ENCODE results near the gene TYK2. TPM values are rescaled to one million over a fixed set of nuclear protein-coding genes. Genes with fewer than 3 reads are reported as not detected.

TYK2 gene
- total and polyA plus RNA-seq, 9 of the 15 experiments (the other 6 are each of a cell fraction or from before 2014, with no cell fraction given): 15.0 to 182 (median 85.9) TPM

DNA sequence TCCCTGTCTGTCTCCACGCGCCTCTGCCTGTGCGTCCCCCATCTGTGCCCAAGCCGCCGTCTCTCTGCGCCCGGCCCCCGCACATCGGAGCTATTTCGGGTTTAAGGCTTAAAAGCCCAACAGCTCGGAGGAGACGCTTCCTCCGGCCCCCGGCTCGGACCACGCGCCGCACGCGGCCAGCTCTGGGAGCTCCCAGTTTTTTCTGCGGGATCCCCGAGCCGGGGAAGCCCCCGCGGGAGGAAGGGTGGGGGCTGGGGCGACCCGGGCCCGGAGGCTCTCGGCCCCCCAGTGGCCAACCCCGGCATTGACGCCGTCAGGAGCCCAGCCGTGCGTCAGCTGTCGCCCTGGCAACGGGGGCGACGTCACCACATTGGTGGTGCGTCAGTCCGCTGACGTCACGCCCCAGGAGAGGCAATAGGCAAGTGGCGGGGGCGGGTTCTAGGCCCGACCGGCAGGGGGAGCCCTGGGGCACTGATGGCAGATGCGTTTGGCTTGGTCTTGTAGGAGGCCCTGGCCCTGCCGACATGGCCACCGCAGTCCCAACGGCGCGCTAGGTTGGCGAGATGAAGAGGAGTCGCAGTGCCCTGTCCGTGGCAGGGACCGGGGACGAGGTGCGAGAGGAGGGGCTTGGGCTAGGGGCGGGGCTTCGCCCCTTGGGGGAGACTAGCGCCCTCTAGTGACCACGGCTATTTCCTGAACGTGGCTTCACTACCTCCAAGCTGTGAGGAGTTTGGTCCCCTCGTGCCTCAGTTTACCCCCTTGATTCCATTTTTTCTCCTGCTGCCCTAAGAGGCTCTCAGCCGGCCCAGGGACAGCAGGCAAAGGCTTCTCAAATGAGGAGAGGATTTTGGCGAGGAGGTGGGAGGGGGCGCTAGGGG, 36.2 kb upstream of the TYK2 start (continued):
- TF ChIP-seq, protein P1, sequence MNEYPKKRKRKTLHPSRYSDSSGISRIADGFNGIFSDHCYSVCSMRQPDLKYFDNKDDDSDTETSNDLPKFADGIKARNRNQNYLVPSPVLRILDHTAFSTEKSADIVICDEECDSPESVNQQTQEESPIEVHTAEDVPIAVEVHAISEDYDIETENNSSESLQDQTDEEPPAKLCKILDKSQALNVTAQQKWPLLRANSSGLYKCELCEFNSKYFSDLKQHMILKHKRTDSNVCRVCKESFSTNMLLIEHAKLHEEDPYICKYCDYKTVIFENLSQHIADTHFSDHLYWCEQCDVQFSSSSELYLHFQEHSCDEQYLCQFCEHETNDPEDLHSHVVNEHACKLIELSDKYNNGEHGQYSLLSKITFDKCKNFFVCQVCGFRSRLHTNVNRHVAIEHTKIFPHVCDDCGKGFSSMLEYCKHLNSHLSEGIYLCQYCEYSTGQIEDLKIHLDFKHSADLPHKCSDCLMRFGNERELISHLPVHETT (CRISPR knock-in tag; conservative IDR thresholded peaks at IDR 0.05 in 1 of 2, IDR thresholded peaks at IDR 0.05 in 1 of 2): peak in 1 of 2 experiments; percentile 95; a peak in 2 of 4 replicates
- TF ChIP-seq, protein P2, sequence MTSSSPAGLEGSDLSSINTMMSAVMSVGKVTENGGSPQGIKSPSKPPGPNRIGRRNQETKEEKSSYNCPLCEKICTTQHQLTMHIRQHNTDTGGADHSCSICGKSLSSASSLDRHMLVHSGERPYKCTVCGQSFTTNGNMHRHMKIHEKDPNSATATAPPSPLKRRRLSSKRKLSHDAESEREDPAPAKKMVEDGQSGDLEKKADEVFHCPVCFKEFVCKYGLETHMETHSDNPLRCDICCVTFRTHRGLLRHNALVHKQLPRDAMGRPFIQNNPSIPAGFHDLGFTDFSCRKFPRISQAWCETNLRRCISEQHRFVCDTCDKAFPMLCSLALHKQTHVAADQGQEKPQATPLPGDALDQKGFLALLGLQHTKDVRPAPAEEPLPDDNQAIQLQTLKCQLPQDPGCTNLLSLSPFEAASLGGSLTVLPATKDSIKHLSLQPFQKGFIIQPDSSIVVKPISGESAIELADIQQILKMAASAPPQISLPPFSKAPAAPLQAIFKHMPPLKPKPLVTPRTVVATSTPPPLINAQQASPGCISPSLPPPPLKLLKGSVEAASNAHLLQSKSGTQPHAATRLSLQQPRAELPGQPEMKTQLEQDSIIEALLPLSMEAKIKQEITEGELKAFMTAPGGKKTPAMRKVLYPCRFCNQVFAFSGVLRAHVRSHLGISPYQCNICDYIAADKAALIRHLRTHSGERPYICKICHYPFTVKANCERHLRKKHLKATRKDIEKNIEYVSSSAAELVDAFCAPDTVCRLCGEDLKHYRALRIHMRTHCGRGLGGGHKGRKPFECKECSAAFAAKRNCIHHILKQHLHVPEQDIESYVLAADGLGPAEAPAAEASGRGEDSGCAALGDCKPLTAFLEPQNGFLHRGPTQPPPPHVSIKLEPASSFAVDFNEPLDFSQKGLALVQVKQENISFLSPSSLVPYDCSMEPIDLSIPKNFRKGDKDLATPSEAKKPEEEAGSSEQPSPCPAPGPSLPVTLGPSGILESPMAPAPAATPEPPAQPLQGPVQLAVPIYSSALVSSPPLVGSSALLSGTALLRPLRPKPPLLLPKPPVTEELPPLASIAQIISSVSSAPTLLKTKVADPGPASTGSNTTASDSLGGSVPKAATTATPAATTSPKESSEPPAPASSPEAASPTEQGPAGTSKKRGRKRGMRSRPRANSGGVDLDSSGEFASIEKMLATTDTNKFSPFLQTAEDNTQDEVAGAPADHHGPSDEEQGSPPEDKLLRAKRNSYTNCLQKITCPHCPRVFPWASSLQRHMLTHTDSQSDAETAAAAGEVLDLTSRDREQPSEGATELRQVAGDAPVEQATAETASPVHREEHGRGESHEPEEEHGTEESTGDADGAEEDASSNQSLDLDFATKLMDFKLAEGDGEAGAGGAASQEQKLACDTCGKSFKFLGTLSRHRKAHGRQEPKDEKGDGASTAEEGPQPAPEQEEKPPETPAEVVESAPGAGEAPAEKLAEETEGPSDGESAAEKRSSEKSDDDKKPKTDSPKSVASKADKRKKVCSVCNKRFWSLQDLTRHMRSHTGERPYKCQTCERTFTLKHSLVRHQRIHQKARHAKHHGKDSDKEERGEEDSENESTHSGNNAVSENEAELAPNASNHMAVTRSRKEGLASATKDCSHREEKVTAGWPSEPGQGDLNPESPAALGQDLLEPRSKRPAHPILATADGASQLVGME (CRISPR knock-in tag; IDR thresholded peaks at IDR 0.05): peak; percentile 24; the same call in 1 of the 2 replicates
- peak; percentile 67; the same call in 1 of the 2 replicates for TF ChIP-seq SMAD3 (CRISPR knock-in tag; conservative IDR thresholded peaks at IDR 0.05)
- no peak for TF ChIP-seq GABPB2 (CRISPR knock-in tag; conservative IDR thresholded peaks at IDR 0.05)
- TF ChIP-seq ZBED1 (IDR thresholded peaks at IDR 0.05): peak; percentile 85
- peak; percentile 58 for TF ChIP-seq CC2D1A (IDR thresholded peaks at IDR 0.05)
- peak; percentile 69 for TF ChIP-seq NCOR1 (IDR thresholded peaks at IDR 0.05)
- TF ChIP-seq ETV5 (CRISPR knock-in tag; IDR thresholded peaks at IDR 0.05; ENCODE audit: low read depth): peak; percentile 59
- no peak for TF ChIP-seq ZNF699 (CRISPR knock-in tag; IDR thresholded peaks at IDR 0.05; ENCODE audit: insufficient replicate concordance)
- 0 out of 2 replicates have a peak, but pooled peaks have one; percentile 7 for TF ChIP-seq GTF2F1 (IDR thresholded peaks at IDR 0.05; ENCODE audit: low read depth, low read length)
- no peak for TF ChIP-seq PHTF2 (CRISPR knock-in tag; IDR thresholded peaks at IDR 0.05)
- TF ChIP-seq DPF2 (IDR thresholded peaks at IDR 0.05): peak; percentile 53; the same call in 1 of the 2 replicates
- TF ChIP-seq KHSRP (IDR thresholded peaks at IDR 0.05): peak; percentile 99
- peak; percentile 27 for TF ChIP-seq SAP30 (IDR thresholded peaks at IDR 0.05; ENCODE audit: borderline replicate concordance, insufficient read depth, low read depth, low read length, poor library complexity, severe bottlenecking)
- no peak for TF ChIP-seq DDX20 (tag; IDR thresholded peaks at IDR 0.05; ENCODE audit: low read depth)
- TF ChIP-seq BCL6 (CRISPR knock-in tag; IDR thresholded peaks at IDR 0.05): no peak
- no peak; the same call in 1 of the 2 replicates for TF ChIP-seq THRB (CRISPR knock-in tag; conservative IDR thresholded peaks at IDR 0.05)
- peak; percentile 95 for TF ChIP-seq ERF (CRISPR knock-in tag; IDR thresholded peaks at IDR 0.05)
- no peak for TF ChIP-seq MAFK (IDR thresholded peaks at IDR 0.05; ENCODE audit: low read length)

Data from K562 (cell line).